Cardiac septum (tissue), 1 donor: ENCODE data around the gene TFCP2. TPM values are rescaled to one million over a fixed set of nuclear protein-coding genes. Genes with fewer than 3 reads are reported as not detected.
A peak's percentile ranks its signal among the peaks of the same experiment; 100 is the strongest.
"Not testable (repeated sequence)": the region's sequence is repeated elsewhere in the genome, so short reads cannot be mapped to it uniquely, and the experiment has no call there.

Experiments
- DNase-seq: peaks from one replicate; pipeline ENCODE4 v3.0.0-alpha.2; 2020; ENCODE audit warnings: low spot score
- intact Hi-C: fragments of 100-400 bp; cut with DNase I; formaldehyde crosslinking; loops from one replicate; pipeline ENCODE4 v1.14.0; 2022
- total RNA-seq: library from RNA; stranded (reverse); fragmentation: NEBNext Ultra II Directional; extraction: Animal tissue kit (Norgen Biotek cat#: 25700); gene quantifications from one replicate; pipeline ENCODE4 v1.2.1, GENCODE V29; 2021
- donor health status: DM: no; HTN: no; CAD: no.

The TFCP2 gene
- total RNA-seq, 1 donor from 2014 or later: 20.2 TPM

DNA sequence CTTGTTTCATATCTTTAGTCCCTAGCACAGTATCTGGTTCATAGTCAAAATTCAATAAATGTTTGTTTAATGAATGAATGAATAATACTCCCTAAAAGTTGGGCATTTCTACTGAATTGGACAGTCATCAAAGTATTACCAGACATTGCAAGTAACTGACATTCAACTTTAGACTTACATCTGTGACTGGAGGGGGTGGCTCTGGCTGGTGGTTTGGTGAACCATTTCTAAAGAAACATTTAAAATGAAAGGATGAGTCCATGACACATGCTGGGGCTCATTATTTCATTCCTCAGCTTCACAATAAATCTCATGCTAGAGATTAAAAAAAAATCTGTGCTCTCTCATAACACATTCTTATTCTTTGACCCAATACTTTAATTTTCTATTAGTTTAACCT, 69.0 kb downstream of the TFCP2 start:
- intact Hi-C loops: no loop called here
- DNase-seq: no peak

DNA sequence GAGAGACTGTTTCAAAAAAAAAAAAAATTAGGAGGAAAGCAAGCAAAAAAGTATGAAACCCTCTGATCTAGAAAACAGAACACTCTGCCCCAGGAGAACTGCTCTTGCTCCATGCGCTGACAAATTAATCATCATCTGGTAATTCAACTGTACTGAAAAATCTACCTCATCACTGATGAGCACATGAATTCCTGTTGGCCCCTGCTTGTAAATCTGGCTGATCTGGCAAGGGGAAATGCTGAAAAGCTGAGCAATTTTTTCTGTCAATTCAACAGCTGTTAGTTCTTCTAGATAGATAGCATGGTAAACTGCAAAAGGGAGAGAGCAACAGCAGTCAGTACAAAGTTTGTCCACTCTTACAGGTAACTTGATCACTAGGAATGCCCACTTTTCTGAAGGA, 74.3 kb downstream of the TFCP2 start:
- no peak for DNase-seq

DNA sequence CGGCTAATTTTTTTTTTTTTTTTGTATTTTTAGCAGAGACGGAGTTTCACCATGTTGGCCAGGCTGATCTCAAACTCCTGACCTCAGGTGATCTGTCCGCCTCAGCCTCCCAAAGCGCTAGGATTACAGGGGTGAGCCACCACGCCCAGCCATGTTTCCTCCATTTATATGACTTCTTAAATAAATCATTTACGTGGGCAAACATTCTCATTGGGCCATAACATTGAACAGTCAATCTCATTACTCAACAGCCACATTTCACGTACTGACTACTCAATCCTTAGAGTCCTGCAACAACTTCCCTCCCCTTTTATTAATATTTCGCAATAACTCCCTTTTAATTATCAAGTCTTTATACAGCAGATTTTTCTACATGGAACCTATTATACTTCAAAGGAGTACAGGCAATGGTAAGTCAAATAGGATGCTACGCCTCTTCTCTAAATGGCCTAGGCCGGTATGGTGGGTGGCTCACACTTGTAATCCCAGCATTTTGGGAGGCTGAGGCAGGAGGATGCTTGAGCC, 82.2 kb downstream of the TFCP2 start:
- intact Hi-C loops: no loop called here
- DNase-seq: no peak

More for the DNA sequence above, 74.3 kb downstream of the TFCP2 start:
- intact Hi-C loops: no loop called here

- intact Hi-C loops: loop anchor here (10.0 kb wide), 1 partner anchor 127 kb away; the partner anchor contains the start of gene POU6F1
- no peak for DNase-seq
Measured at GRCh38 chr12:51087818-51088217, 85.1 kb downstream of the TFCP2 start.

DNA sequence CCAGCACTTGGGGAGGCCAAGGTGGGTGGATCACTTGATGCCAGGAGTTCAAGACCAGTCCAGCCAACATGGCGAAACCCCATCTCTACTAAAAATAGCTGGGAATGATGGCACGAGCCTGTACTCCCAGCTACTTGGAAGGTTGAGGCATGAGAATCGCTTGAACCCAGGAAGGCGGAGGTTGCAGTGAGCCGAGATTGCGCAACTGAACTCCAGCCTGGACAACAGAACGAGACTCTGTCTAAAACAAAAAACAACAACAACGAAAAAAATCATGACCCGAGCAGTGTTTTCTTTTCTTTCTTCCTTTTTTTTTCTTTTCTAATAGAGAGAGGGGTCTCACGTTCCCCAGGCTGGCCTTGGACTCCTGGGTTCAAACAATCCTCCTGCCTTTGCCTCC, 86.0 kb downstream of the TFCP2 start:
- DNase-seq: no peak
- intact Hi-C loops: loop anchor here (10.0 kb wide), 1 partner anchor 128 kb away; the partner anchor contains the start of gene POU6F1

DNA sequence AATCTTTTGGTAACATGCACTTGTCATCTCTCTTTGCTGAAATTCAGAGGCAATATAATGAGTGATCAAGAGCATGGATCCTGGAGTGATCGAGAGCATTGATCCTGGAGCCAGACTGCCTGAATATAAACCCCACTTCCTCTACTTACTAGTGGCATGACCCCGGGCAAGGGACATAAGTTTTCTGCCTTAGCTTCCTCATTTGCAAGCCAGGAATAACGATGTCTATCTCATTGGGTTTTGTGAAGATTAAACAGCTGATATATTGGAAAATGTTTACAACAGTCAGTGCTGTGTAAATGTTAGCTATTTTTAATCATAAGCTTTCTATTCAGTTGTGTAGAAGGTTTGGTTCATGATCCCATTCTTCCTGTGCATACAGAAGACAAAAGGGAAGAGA, 87.2 kb downstream of the TFCP2 start:
- intact Hi-C loops: loop anchor here (10.0 kb wide), 1 partner anchor 129 kb away; the partner anchor contains the start of gene POU6F1
- DNase-seq: no peak

DNA sequence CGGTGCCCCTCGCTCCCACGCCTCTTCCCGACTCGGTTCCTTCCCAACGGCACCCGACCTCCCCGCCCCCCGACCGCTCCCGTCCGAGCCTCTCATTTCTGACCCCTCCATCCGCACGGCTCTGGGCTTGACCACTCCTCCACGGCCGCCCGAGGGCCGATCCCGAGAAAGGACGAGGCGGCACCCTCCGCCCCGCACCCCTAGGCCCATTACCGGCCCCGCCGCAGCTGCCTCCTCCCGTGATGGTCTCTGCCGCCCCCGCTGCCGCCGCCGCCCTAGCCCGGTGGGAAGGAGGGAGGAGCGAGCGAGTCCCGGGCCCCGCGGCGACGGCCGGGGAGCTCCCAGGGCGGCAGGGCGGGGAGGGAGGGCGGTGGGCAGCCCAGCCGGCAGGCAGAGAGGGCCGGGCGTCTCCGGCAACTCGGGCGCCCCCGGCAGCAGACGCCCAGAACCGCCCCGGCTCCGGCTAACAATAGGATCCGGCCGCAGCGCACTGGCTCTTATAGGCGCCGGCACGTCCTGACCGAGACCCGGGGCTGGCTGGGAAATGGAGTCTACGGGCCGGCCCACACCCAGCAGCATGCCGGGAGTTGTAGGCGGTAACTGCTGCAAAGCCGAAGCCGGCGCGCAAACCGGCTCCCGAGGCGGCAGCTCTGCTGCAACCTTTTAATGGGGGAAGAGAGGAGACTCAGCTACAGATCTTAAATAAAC, 89.7 kb downstream of the TFCP2 start, which contains the start of gene CSRNP2:
Gene CSRNP2 (minus strand): TSS at position 471 of the 708 bp plus-strand sequence. CDS start 7,035 bp downstream, outside the sequence.
- peak; percentile 99 for DNase-seq
- intact Hi-C loops: loop anchor here (2.0 to 10.0 kb wide), 3 partner anchors 34 to 156 kb away; partner anchors contain the start of genes DAZAP2, LETMD1 and POU6F1

GRCh38 chr12:51082561-51083125, 90.3 kb downstream of the TFCP2 start:
- DNase-seq: no peak
- intact Hi-C loops: loop anchor here (2.0 to 10.0 kb wide), 3 partner anchors 34 to 156 kb away; partner anchors contain the start of genes DAZAP2, LETMD1 and POU6F1

DNA sequence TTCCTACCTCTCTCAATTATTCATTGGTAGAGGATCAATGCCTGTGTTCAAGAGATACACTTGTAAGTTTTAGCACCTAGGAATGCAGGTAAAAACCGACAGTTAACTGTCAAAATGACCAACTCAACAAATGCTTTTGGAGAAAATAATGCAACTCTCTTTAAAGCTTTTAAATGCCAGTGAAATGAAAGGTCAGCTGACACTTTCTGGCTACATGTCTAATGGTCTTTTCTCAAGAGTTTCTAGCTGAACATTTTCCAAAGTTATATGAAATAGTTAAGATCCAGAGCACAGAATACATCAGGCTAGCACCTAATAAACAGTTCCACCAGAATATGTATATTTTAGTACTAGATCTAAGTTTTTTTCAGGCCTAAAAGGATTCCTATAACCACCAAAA, 91.5 kb downstream of the TFCP2 start:
- intact Hi-C loops: loop anchor here (10.0 kb wide), 1 partner anchor 133 kb away; the partner anchor contains the start of gene POU6F1

GRCh38 chr12:51080136-51080535, 92.8 kb downstream of the TFCP2 start:
- intact Hi-C loops: loop anchor here (10.0 kb wide), 1 partner anchor 135 kb away; the partner anchor contains the start of gene POU6F1
- no peak for DNase-seq

More for the DNA sequence above, 91.5 kb downstream of the TFCP2 start:
- no peak for DNase-seq

GRCh38 chr12:51078866-51079265, 94.1 kb downstream of the TFCP2 start:
- DNase-seq, intact Hi-C loops: not testable (repeated sequence)

- DNase-seq, intact Hi-C loops: not testable (repeated sequence)
Measured at GRCh38 chr12:51078346-51078745, 94.6 kb downstream of the TFCP2 start.

DNA sequence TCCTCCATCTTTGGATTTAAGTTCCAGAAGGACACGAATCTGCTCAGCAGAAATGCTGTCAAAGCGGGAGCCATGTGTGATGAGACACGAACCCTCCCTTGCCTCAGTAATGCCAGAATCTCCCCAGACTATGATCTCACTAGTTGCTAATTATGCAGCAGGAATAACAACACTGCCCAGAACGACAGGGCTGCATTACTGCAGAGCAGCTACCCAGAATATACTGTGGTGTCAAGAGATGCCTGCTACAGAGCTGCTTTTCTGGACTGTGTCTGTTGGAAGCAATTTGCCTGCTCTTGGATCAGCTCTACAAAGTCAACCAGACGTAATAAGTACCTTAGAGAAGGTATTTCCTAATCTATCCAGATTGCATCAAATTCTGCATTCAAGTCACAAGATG, 95.0 kb downstream of the TFCP2 start:
- DNase-seq: no peak
- intact Hi-C loops: no loop called here

DNA sequence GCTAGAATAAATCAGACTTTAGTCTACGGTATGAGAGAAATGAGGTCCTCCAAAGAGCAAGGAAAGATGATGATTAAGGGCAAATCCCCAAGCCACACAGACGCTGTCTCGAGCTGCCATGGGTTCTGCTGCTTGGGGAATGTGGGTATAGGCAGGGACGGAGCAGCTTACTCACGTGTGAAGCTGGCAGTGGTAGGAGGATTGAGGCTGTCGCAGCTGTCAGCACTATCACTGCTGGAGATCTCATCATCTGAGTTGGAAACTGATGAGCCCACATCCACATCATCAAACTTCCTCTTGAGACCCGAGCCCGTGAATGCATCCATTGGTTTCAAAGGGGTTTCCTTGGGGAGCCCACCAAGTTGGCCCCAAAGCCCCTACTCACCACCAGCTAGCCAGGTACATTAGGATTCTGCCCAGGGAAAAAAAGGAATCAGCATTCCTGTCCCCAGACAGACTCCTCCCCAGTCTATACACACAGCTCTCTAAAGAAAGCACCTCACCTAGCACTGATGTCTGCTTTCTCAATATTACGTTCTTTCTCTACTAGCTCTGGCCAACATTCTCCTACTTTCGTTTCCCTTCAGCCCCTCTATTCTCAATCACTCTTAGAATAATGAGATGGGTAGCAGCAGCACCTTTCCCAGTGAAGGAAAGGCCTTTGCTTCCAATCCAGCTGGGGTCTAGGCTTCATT, 96.6 kb downstream of the TFCP2 start:
- intact Hi-C loops: no loop called here
- no peak for DNase-seq

GRCh38 chr12:51075390-51075789, 97.5 kb downstream of the TFCP2 start:
- intact Hi-C loops: no loop called here
- DNase-seq: no peak

GRCh38 chr12:51071663-51072062, 101.3 kb downstream of the TFCP2 start:
- intact Hi-C loops: no loop called here

GRCh38 chr12:51070004-51070403, 102.9 kb downstream of the TFCP2 start:
- no peak for DNase-seq
- intact Hi-C loops: no loop called here

More at GRCh38 chr12:51071663-51072062, 101.3 kb downstream of the TFCP2 start:
- DNase-seq: no peak

GRCh38 chr12:51067771-51068170, 105.2 kb downstream of the TFCP2 start:
- DNase-seq: no peak
- intact Hi-C loops: no loop called here

DNA sequence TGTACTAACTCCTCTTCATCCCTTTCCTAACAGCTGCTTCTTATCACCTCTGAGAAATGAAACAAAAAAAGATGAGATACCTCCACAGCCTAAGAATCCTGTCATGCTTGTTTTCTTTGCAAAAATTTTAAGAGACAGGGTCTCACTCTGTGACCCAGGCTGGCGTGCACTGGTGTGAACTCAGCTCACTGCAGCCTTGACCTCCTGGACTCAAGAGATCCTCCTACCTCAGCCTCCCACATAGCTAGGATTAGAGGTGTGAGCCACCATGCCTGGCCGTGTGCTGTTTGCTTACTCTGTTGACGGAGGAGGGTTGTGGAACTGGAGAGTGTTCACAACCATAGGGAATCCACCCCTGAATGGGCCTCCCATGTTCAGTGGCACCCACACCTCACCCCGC, 105.7 kb downstream of the TFCP2 start:
- intact Hi-C loops: no loop called here
- DNase-seq: no peak

DNA sequence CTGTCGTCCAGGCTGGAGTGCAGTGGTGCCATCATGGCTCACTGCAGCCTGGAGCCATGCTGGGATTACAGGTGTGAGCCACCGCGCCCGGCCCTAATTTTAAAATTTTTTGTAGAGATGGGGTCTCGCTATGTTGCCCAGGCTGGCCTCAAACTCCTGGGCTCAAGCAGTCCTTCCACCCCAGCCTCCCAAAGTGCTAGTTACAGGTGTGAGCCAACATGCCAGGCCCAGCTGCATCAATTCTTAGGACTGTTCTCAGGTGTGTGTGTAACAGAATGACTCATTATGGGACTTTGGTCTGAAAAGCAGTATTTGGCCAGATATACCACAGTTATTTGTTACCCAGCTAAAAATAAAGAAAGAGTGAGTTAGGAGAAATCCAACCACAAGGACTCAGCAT, 107.4 kb downstream of the TFCP2 start:
- intact Hi-C loops: no loop called here
- no peak for DNase-seq
